CD4-positive, alpha-beta T cell (primary cell): ENCODE measurements around the gene PRSS37. TPM values are rescaled to one million over a fixed set of nuclear protein-coding genes. Genes with fewer than 3 reads are reported as not detected.

Experiments
- ATAC-seq: fragments of 200-7000 bp; cut with Tn5 transposase; one replicate; pipeline ENCODE4 v1.10.0; 2022; ENCODE audit warnings: mild to moderate bottlenecking; ENCODE audit not compliant: poor library complexity
- CTCF ChIA-PET: fragments of 350-600 bp; sonication (Branson Sonifier 250); formaldehyde crosslinking; loops from one replicate; lab custom pipeline; 2021; ENCODE audit warnings: antibody characterized with exemption, inconsistent platforms; lab: Charles Lee
- POLR2A ChIA-PET: fragments of 350-600 bp; sonication (Branson Sonifier 250); formaldehyde crosslinking; loops from one replicate; lab custom pipeline; 2021; ENCODE audit warnings: antibody characterized with exemption, inconsistent platforms; lab: Charles Lee
- DNase-seq, 14 experiments: peaks; one replicate each; pipeline ENCODE4 v3.0.0-alpha.2; 2013 to 2020; ENCODE audit warnings: mixed read lengths in 2 of 14
- H3K27ac ChIP-seq, 2 donors: one replicate each; pipeline versions ENCODE4 v1.5.1 to v1.7.0; 2013; ENCODE audit warnings: low read length in 2 of 2, low read depth in 1 of 2, mild to moderate bottlenecking in 1 of 2
- H3K27me3 ChIP-seq, 2 experiments: 1 replicate in 1 of 2; 2 replicates in 1 of 2; pipeline versions ENCODE4 v1.6.1 to v1.7.0; 2013; ENCODE audit warnings: low read length in 2 of 2, control low read depth in 1 of 2, mild to moderate bottlenecking in 1 of 2, moderate library complexity in 1 of 2; ENCODE audit not compliant: insufficient read depth in 2 of 2, control insufficient read depth in 1 of 2
- H3K36me3 ChIP-seq: one replicate; pipeline ENCODE4 v1.6.1; 2013; ENCODE audit warnings: low read length, control low read depth; ENCODE audit not compliant: insufficient read depth
- H3K4me1 ChIP-seq: one replicate; pipeline ENCODE4 v1.6.1; 2013; ENCODE audit warnings: low read length, control low read depth; ENCODE audit not compliant: insufficient read depth
- H3K4me3 ChIP-seq: one replicate; pipeline ENCODE4 v1.5.1; 2013; ENCODE audit warnings: mild to moderate bottlenecking, low read length, moderate library complexity
- H3K9me3 ChIP-seq, 2 experiments: 1 replicate in 1 of 2; 2 replicates in 1 of 2; pipeline versions ENCODE4 v1.6.1 to v1.7.0; 2013; ENCODE audit warnings: low read length in 2 of 2, mild to moderate bottlenecking in 2 of 2, control low read depth in 1 of 2, moderate library complexity in 1 of 2; ENCODE audit not compliant: control insufficient read depth in 1 of 2, insufficient read depth in 1 of 2
- H3K27ac Mint-ChIP-seq: one replicate; pipeline ENCODE4 v1.8.0; 2020; ENCODE audit warnings: mixed read lengths
- H3K27me3 Mint-ChIP-seq: one replicate; pipeline ENCODE4 v1.8.0; 2021; ENCODE audit warnings: mixed read lengths
- H3K36me3 Mint-ChIP-seq: one replicate; pipeline ENCODE4 v1.8.0; 2021; ENCODE audit warnings: low read depth, mixed read lengths
- H3K4me1 Mint-ChIP-seq: one replicate; pipeline ENCODE4 v1.8.0; 2021; ENCODE audit warnings: low read depth, mixed read lengths
- H3K4me3 Mint-ChIP-seq: one replicate; pipeline ENCODE4 v1.8.0; 2020; ENCODE audit warnings: mild to moderate bottlenecking, mixed read lengths
- H3K9me3 Mint-ChIP-seq: one replicate; pipeline ENCODE4 v1.8.0; 2020; ENCODE audit warnings: mixed read lengths
- intact Hi-C, 2 experiments: fragments of 100-400 bp; cut with DNase I in 1 of 2; cut with micrococcal nuclease in 1 of 2; formaldehyde crosslinking; loops; one replicate each; pipeline versions ENCODE4 v1.15.1 to v1.9.0; 2023 to 2025; cut with DNase I, micrococcal nuclease
- total RNA-seq, 174 experiments: library from RNA in 2 of 174; stranded (reverse) in 2 of 174; gene quantifications; one replicate each; pipeline ENCODE4 v1.2.3 and lab custom pipeline; 2021 to 2026
- TF ChIP-seq, protein P1 (sequence below): fragments of 200-600 bp; IDR thresholded peaks from one replicate; pipeline ENCODE4 v1.8.0; 2022; ENCODE audit warnings: antibody characterized with exemption, mild to moderate bottlenecking

The PRSS37 gene
- total RNA-seq, 2 experiments from 2014 or later, result not detected

DNA sequence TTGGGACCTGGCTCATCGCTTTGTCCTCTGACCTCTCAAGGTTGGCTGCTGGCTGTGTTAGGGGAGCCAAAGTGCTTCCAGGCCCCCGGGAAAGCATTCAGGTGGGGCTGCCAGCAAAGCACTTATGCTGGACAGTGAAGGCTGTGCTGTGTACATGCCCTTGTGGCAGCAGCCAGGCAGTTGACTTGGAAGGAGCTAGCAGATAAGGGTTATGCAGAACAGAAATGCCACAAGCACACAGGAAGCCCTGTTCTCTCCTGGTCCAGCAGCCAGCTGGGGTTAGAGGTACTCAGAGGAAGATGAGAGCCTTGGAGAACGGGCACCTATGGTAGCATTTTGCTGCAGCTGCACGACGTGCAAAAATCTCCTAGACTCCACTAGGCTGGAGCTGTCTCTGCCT lies 39.7 kb upstream of the PRSS37 start:
- Histone ChIP-seq H3K27ac (no peak overlapping the region), H3K9me3 (peaks cover 0 to 17% of the 10 kb centered on the region in 2 experiments), H3K4me3 (no peak overlapping the region), H3K4me1 (no peaks in the 10 kb centered on the region), H3K27me3 (peaks cover 0 to 2% of the 10 kb centered on the region in 2 experiments), H3K36me3 (no peaks in the 10 kb centered on the region)
- Mint-ChIP-seq H3K27ac (no peak overlapping the region), H3K4me3 (no peak overlapping the region), H3K4me1 (no peaks in the 10 kb centered on the region), H3K9me3 (peaks cover 3% of the 10 kb centered on the region), H3K36me3 (no peaks in the 10 kb centered on the region), H3K27me3 (peaks cover 5% of the 10 kb centered on the region)
- POLR2A ChIA-PET, result no interaction called here
- intact Hi-C loops, result no loop called here
- ATAC-seq (no peak), DNase-seq (no peak)
- CTCF ChIA-PET, result no interaction called here
- TF ChIP-seq, protein P1, sequence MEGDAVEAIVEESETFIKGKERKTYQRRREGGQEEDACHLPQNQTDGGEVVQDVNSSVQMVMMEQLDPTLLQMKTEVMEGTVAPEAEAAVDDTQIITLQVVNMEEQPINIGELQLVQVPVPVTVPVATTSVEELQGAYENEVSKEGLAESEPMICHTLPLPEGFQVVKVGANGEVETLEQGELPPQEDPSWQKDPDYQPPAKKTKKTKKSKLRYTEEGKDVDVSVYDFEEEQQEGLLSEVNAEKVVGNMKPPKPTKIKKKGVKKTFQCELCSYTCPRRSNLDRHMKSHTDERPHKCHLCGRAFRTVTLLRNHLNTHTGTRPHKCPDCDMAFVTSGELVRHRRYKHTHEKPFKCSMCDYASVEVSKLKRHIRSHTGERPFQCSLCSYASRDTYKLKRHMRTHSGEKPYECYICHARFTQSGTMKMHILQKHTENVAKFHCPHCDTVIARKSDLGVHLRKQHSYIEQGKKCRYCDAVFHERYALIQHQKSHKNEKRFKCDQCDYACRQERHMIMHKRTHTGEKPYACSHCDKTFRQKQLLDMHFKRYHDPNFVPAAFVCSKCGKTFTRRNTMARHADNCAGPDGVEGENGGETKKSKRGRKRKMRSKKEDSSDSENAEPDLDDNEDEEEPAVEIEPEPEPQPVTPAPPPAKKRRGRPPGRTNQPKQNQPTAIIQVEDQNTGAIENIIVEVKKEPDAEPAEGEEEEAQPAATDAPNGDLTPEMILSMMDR, result no peak

DNA sequence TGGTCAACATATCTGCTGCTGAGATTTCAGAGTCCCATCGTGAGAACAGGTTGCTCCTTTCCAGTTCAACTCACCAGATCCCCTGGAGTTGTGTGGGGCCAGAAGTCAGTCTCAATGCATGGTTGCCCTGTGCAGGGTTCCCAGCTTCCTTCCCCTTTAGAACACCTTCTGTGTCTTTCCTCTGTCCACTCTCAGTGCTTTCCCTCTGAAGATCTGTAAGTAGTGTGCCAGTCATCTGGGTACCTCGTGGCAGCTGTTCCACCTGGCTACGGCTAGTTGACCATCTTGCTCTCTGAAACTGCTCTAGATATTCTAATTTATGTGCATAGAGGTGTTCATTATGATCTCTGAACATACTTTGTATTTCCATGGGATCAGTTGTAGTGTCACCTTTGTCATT lies 36.1 kb upstream of the PRSS37 start:
- TF ChIP-seq, protein P1, result no peak
- no peak overlapping the region for H3K27ac Mint-ChIP-seq
- ChIA-PET CTCF (no interaction called here), POLR2A (no interaction called here)
- Histone ChIP-seq H3K27me3 (peaks cover 0 to 2% of the 10 kb centered on the region in 2 experiments), H3K36me3 (no peaks in the 10 kb centered on the region), H3K4me3 (no peak overlapping the region), H3K4me1 (no peaks in the 10 kb centered on the region), H3K27ac (no peak overlapping the region), H3K9me3 (peaks cover 0 to 13% of the 10 kb centered on the region in 2 experiments)
- DNase-seq (no peak), ATAC-seq (no peak)
- H3K4me1 Mint-ChIP-seq, result no peaks in the 10 kb centered on the region
- H3K9me3 Mint-ChIP-seq, result peaks cover 3% of the 10 kb centered on the region
- no peak overlapping the region for H3K4me3 Mint-ChIP-seq
- intact Hi-C loops, result no loop called here
- peaks cover 5% of the 10 kb centered on the region for H3K27me3 Mint-ChIP-seq
- H3K36me3 Mint-ChIP-seq, result no peaks in the 10 kb centered on the region

DNA sequence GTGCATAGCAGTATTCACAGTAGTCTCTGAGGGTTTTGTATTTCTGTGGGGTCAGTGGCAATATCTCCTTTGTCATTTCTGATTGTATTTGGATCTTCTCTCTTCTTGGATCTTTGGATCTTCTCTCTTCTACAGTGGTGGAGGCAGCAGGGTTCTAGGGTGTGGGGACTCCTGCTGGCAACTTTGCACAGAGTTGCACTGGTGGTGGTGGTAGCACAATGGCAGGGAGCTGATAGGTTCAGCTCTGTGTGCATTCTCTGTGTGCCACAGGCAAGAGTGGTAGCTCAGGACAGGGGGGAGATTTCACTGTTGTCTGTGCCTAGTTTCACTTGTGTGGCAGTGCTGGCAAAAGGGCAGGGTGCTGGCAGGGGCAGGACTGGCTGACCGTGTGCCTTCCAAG lies 35.1 kb upstream of the PRSS37 start:
- TF ChIP-seq, protein P1, result no peak
- Histone ChIP-seq H3K27me3 (peaks cover 0 to 2% of the 10 kb centered on the region in 2 experiments), H3K36me3 (no peaks in the 10 kb centered on the region), H3K4me3 (no peak overlapping the region), H3K27ac (no peak overlapping the region), H3K4me1 (no peaks in the 10 kb centered on the region), H3K9me3 (peaks cover 0 to 13% of the 10 kb centered on the region in 2 experiments)
- intact Hi-C loops, result no loop called here
- no peaks in the 10 kb centered on the region for H3K36me3 Mint-ChIP-seq
- H3K4me1 Mint-ChIP-seq, result no peaks in the 10 kb centered on the region
- CTCF ChIA-PET, result no interaction called here
- ATAC-seq (no peak), DNase-seq (no peak)
- POLR2A ChIA-PET, result no interaction called here
- peaks cover 5% of the 10 kb centered on the region for H3K27me3 Mint-ChIP-seq
- no peak overlapping the region for H3K4me3 Mint-ChIP-seq
- H3K27ac Mint-ChIP-seq, result no peak overlapping the region
- peaks cover 5% of the 10 kb centered on the region for H3K9me3 Mint-ChIP-seq
